ENCODE data around the gene TMEM63A. TPM values are rescaled to one million over a fixed set of nuclear protein-coding genes. Genes with fewer than 3 reads are reported as not detected.

The TMEM63A gene
- total and polyA plus RNA-seq, 2 experiments from 2014 or later: 11.9 to 13.5 TPM

GRCh38 chr1:225843426-225843795, 38.8 kb downstream of the TMEM63A start:
- WGBS, 2 experiments (ENCODE audit: low coverage in 1 of 2, low lambda C conversion rate in 2 of 2, missing lambda C conversion rate in 2 of 2): 78 to 84% methylated on average over 6 of the region's 6 CpGs
- Histone ChIP-seq H3K9me2 (ENCODE audit: insufficient read depth) (no peaks in the 10 kb centered on the region), H2AFZ (no peak overlapping the region), H3K36me3 (ENCODE audit: low read depth) (no peaks in the 10 kb centered on the region), H3K9me3 (ENCODE audit: low read depth) (no peaks in the 10 kb centered on the region), H3K27ac (no peak overlapping the region), H3K79me2 (ENCODE audit: insufficient read depth) (no peaks in the 10 kb centered on the region), H3K9ac (no peak overlapping the region), H3K4me2 (ENCODE audit: unreplicated experiment) (no peak overlapping the region), H3F3A (ENCODE audit: insufficient read depth) (no peaks in the 10 kb centered on the region), H3K27me3 (replicated peaks; ENCODE audit: insufficient read depth) (no peaks in the 10 kb centered on the region), H3K4me3 (no peak overlapping the region), H3K4me1 (ENCODE audit: insufficient read depth) (no peaks in the 10 kb centered on the region), H4K20me1 (ENCODE audit: insufficient read depth) (no peaks in the 10 kb centered on the region)
- in situ Hi-C loops (cut with MboI): no loop called here
- TF ChIP-seq EZH2 (IDR thresholded peaks at IDR 0.05; ENCODE audit: insufficient read depth, poor library complexity, severe bottlenecking) (no peak), EZH2phosphoT487 (IDR thresholded peaks at IDR 0.05; ENCODE audit: insufficient read depth, low read depth) (no peak)
- no peak for DNase-seq

GRCh38 chr1:225842788-225843425, 39.3 kb downstream of the TMEM63A start:
- Histone ChIP-seq H3K27ac (no peak overlapping the region), H3K4me1 (ENCODE audit: insufficient read depth) (no peaks in the 10 kb centered on the region), H3K4me3 (no peak overlapping the region), H3K4me2 (ENCODE audit: unreplicated experiment) (no peak overlapping the region), H3K36me3 (ENCODE audit: low read depth) (no peaks in the 10 kb centered on the region), H2AFZ (no peak overlapping the region), H3K27me3 (replicated peaks; ENCODE audit: insufficient read depth) (no peaks in the 10 kb centered on the region), H3K79me2 (ENCODE audit: insufficient read depth) (no peaks in the 10 kb centered on the region), H3K9ac (no peak overlapping the region), H3F3A (ENCODE audit: insufficient read depth) (no peaks in the 10 kb centered on the region), H4K20me1 (ENCODE audit: insufficient read depth) (no peaks in the 10 kb centered on the region), H3K9me2 (ENCODE audit: insufficient read depth) (no peaks in the 10 kb centered on the region), H3K9me3 (ENCODE audit: low read depth) (no peaks in the 10 kb centered on the region)
- in situ Hi-C loops (cut with MboI): no loop called here
- WGBS, 2 experiments (ENCODE audit: low coverage in 1 of 2, low lambda C conversion rate in 2 of 2, missing lambda C conversion rate in 2 of 2): 88 to 90% methylated on average over 6 of the region's 6 CpGs
- peak; percentile 43 for DNase-seq
- TF ChIP-seq EZH2 (IDR thresholded peaks at IDR 0.05; ENCODE audit: insufficient read depth, poor library complexity, severe bottlenecking): no peak
- TF ChIP-seq EZH2phosphoT487 (IDR thresholded peaks at IDR 0.05; ENCODE audit: insufficient read depth, low read depth): no peak

GRCh38 chr1:225842074-225842473, 40.1 kb downstream of the TMEM63A start:
- no peak for DNase-seq
- no peaks in the 10 kb centered on the region for H4K20me1 ChIP-seq (ENCODE audit: insufficient read depth)
- TF ChIP-seq EZH2phosphoT487 (IDR thresholded peaks at IDR 0.05; ENCODE audit: insufficient read depth, low read depth): no peak
- no peak for TF ChIP-seq EZH2 (IDR thresholded peaks at IDR 0.05; ENCODE audit: insufficient read depth, poor library complexity, severe bottlenecking)
- H3K9me3 ChIP-seq (ENCODE audit: low read depth): no peaks in the 10 kb centered on the region
- H3K9me2 ChIP-seq (ENCODE audit: insufficient read depth): no peaks in the 10 kb centered on the region
- H3K4me2 ChIP-seq (ENCODE audit: unreplicated experiment): no peak overlapping the region
- no peaks in the 10 kb centered on the region for H3K27me3 ChIP-seq (replicated peaks; ENCODE audit: insufficient read depth)
- H3K4me3 ChIP-seq: no peak overlapping the region
- H3K79me2 ChIP-seq (ENCODE audit: insufficient read depth): no peaks in the 10 kb centered on the region
- 84% methylated on average over 12 of the region's 12 CpGs for WGBS, 2 experiments (ENCODE audit: low coverage in 1 of 2, low lambda C conversion rate in 2 of 2, missing lambda C conversion rate in 2 of 2)
- in situ Hi-C loops (cut with MboI): no loop called here
- no peak overlapping the region for H2AFZ ChIP-seq
- no peak overlapping the region for H3K27ac ChIP-seq
- no peaks in the 10 kb centered on the region for H3K36me3 ChIP-seq (ENCODE audit: low read depth)
- no peaks in the 10 kb centered on the region for H3F3A ChIP-seq (ENCODE audit: insufficient read depth)
- no peaks in the 10 kb centered on the region for H3K4me1 ChIP-seq (ENCODE audit: insufficient read depth)
- no peak overlapping the region for H3K9ac ChIP-seq

GRCh38 chr1:225840713-225841112, 41.5 kb downstream of the TMEM63A start:
- TF ChIP-seq EZH2 (IDR thresholded peaks at IDR 0.05; ENCODE audit: insufficient read depth, poor library complexity, severe bottlenecking) (no peak), EZH2phosphoT487 (IDR thresholded peaks at IDR 0.05; ENCODE audit: insufficient read depth, low read depth) (no peak)
- Histone ChIP-seq H3K9me2 (ENCODE audit: insufficient read depth) (no peaks in the 10 kb centered on the region), H3K4me2 (ENCODE audit: unreplicated experiment) (no peak overlapping the region), H3K27me3 (replicated peaks; ENCODE audit: insufficient read depth) (no peaks in the 10 kb centered on the region), H3K9ac (no peak overlapping the region), H3K79me2 (ENCODE audit: insufficient read depth) (no peaks in the 10 kb centered on the region), H3K9me3 (ENCODE audit: low read depth) (no peaks in the 10 kb centered on the region), H3F3A (ENCODE audit: insufficient read depth) (no peaks in the 10 kb centered on the region), H3K4me3 (no peak overlapping the region), H3K27ac (no peak overlapping the region), H3K4me1 (ENCODE audit: insufficient read depth) (no peaks in the 10 kb centered on the region), H2AFZ (no peak overlapping the region), H4K20me1 (ENCODE audit: insufficient read depth) (no peaks in the 10 kb centered on the region), H3K36me3 (ENCODE audit: low read depth) (no peaks in the 10 kb centered on the region)
- DNase-seq: no peak
- in situ Hi-C loops (cut with MboI): no loop called here
- 75 to 79% methylated on average over 4 of the region's 4 CpGs for WGBS, 2 experiments (ENCODE audit: low coverage in 1 of 2, low lambda C conversion rate in 2 of 2, missing lambda C conversion rate in 2 of 2)

- Histone ChIP-seq H3K9ac (no peak overlapping the region), H3K4me3 (no peak overlapping the region), H3K27ac (no peak overlapping the region), H3F3A (ENCODE audit: insufficient read depth) (no peaks in the 10 kb centered on the region), H3K36me3 (ENCODE audit: low read depth) (no peaks in the 10 kb centered on the region), H3K9me3 (ENCODE audit: low read depth) (no peaks in the 10 kb centered on the region), H3K4me2 (ENCODE audit: unreplicated experiment) (no peak overlapping the region), H2AFZ (no peak overlapping the region), H3K4me1 (ENCODE audit: insufficient read depth) (no peaks in the 10 kb centered on the region), H4K20me1 (ENCODE audit: insufficient read depth) (no peaks in the 10 kb centered on the region), H3K27me3 (replicated peaks; ENCODE audit: insufficient read depth) (no peaks in the 10 kb centered on the region), H3K9me2 (ENCODE audit: insufficient read depth) (no peaks in the 10 kb centered on the region), H3K79me2 (ENCODE audit: insufficient read depth) (no peaks in the 10 kb centered on the region)
- no peak for TF ChIP-seq EZH2phosphoT487 (IDR thresholded peaks at IDR 0.05; ENCODE audit: insufficient read depth, low read depth)
- in situ Hi-C loops (cut with MboI): no loop called here
- WGBS, 2 experiments (ENCODE audit: low coverage in 1 of 2, low lambda C conversion rate in 2 of 2, missing lambda C conversion rate in 2 of 2): 100% methylated on average over 1 of the region's 1 CpG
- no peak for DNase-seq
Measured at GRCh38 chr1:225840223-225840610, 42.0 kb downstream of the TMEM63A start.
